AG09309 (cell line): ENCODE data around the gene TEX44.
A peak's percentile ranks its signal among the peaks of the same experiment; 100 is the strongest.

Experiments used
- DNase-seq: peaks from one replicate; pipeline ENCODE4 v3.0.0-alpha.2; 2010; ENCODE audit warnings: low read depth
- H3K4me3 ChIP-seq: 2 replicates; pipeline ENCODE4 v1.5.1; 2011; ENCODE audit warnings: mild to moderate bottlenecking, low read depth, low read length, moderate library complexity; ENCODE audit not compliant: control insufficient read depth
- TF ChIP-seq, protein P1 (sequence below): IDR thresholded peaks from 2 replicates; pipeline ENCODE4 v1.5.1; 2011; ENCODE audit warnings: mild to moderate bottlenecking, low read depth, low read length, inconsistent platforms; ENCODE audit not compliant: insufficient read depth, control insufficient read depth; ENCODE audit errors: missing control alignments

Gene TEX44

DNA sequence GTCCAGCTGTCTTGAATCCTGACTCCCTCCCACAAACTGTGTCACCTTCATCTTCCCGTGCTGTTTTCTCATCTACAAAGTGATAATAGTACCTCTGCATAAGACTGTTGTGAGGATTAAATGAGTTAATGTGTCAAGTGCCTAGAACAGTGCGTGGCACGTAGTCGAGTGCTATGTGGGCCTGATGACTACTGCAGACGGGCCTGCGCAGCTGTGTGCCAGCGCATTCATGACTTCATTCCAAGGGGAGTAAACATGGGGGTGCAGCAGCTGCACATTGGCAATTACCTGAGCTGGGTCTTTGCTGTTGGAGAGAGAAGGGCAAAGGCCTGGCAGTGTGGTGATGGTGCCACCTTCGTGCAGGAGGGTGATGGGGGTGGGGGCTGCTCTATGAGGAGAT lies 5.0 kb downstream of the TEX44 start:
- H3K4me3 ChIP-seq = no peak overlapping the region
- no peak for DNase-seq
- TF ChIP-seq, protein P1, sequence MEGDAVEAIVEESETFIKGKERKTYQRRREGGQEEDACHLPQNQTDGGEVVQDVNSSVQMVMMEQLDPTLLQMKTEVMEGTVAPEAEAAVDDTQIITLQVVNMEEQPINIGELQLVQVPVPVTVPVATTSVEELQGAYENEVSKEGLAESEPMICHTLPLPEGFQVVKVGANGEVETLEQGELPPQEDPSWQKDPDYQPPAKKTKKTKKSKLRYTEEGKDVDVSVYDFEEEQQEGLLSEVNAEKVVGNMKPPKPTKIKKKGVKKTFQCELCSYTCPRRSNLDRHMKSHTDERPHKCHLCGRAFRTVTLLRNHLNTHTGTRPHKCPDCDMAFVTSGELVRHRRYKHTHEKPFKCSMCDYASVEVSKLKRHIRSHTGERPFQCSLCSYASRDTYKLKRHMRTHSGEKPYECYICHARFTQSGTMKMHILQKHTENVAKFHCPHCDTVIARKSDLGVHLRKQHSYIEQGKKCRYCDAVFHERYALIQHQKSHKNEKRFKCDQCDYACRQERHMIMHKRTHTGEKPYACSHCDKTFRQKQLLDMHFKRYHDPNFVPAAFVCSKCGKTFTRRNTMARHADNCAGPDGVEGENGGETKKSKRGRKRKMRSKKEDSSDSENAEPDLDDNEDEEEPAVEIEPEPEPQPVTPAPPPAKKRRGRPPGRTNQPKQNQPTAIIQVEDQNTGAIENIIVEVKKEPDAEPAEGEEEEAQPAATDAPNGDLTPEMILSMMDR = no peak

GRCh38 chr2:231600619-231601355 lies 8.1 kb downstream of the TEX44 start:
- TF ChIP-seq, protein P1 = no peak
- no peak for DNase-seq
- no peak overlapping the region for H3K4me3 ChIP-seq

DNA sequence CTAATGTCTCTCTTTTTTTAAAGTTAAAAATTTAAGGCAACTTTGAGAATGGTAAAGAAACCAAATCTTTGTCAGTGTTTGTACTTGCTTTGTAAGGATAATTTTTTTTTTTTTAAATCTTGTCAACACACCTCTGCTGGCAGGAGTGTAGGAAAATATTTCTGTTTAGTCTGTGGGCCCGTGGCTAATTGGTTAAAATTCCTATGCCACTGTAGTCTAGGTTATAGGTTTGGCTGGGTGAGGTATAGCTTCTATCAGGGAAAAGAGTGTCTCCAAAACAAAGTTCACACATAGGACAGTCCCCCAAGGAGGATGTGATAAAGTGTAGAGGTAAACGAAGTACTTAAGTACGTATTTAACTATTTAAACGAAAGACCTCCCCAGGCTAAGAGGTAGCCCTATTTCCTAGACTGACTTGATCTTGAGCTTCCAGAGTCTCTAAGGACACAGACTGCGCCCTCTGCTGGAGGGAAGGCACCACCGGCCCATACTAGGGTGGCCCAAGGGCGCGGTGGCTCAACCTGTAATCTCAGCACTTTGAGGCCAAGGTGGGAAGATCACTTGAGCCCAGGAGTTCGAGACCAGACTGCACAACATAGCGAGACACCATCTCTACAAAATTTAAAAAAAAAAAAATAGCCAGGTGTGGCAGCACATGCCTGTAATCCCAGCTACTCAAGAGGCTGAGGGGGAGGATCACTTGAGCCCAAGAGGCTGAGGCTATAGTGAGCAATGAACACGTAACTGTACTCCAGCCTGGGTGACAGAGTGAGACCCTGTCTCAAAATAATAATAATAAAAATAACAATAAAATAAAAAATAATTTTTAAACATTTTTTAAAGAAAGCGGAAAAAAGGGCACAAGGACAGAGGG lies 8.9 kb downstream of the TEX44 start:
- no peak for DNase-seq
- TF ChIP-seq, protein P1 = peak; percentile 89
- no peak overlapping the region for H3K4me3 ChIP-seq

DNA sequence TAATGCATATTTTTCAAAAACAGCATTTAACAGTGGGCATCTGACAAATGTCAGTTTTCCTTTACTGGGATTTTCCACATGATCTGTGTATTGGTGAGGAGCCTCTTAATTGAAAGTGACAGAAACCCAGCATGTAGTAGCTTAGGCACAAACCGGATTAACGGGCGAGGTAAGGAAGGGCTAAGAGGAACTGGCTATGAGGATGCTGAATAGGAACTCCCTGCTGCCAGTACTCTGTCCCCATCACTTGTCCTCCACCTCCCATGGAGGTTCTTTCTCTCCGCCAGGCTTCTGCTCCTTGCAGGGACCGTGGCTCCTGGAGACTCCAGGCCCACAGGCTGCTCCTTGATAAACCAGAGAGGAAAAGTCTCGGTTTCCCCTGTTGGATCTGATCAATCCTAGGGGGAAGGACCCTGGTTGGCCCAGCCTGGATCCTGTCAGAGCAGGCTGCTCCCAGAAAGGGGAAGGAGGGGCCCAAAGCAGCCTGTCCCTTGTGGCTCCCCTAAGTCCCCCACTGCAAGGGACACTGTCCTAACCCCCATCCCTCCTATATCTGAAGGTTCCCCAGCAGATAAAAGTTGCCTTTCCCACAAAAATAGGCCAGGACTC lies 10.3 kb downstream of the TEX44 start:
- TF ChIP-seq, protein P1 = no peak
- no peak overlapping the region for H3K4me3 ChIP-seq
- no peak for DNase-seq

DNA sequence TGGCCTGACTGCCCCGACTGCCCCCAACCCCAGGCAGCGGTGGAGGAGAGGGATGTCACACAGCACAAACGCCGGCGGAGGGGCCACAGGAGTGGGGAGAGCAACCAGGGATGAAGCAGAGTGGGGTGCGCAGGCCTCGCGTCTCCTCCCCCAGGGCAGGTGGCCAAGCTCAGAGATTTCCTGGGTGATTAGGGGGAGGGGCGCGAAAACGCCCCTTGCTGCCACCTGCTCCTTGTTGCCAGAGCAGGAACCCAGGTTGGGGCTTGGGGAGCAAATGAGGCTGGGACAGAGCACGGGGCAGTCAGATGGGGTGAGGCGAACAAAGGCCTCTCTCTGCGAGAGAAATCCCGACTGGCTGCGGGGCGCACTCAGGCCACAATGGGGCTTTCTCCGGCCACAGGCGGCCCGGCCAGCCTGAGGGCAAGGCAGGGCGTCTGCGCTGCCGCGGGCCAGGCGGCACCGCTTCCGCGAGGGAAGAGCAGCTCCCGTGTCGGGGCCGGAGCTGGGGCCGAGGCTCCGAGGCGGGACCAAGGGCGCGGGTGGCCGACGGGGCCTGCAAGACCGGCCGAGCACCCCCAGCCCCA lies 11.5 kb downstream of the TEX44 start:
- TF ChIP-seq, protein P1 = no peak
- no peak for DNase-seq
- peak overlapping the region; percentile 40 for H3K4me3 ChIP-seq
